Lung microvascular endothelial cell (primary cell): Measurements from ENCODE around the gene EVA1A. TPM values are rescaled to one million over a fixed set of nuclear protein-coding genes. Genes with fewer than 3 reads are reported as not detected.

ENCODE experiments used
- DNase-seq, 2 donors: peaks; one replicate each; pipeline versions ENCODE4 v3.0.0 to v3.0.0-alpha.2; 2010; ENCODE audit warnings: low read depth in 2 of 2
- total RNA-seq: library from RNA; depleted of rRNA; stranded (reverse); fragments of >200 nt; gene quantifications from 2 replicates; pipeline ENCODE4 v1.2.1, GENCODE V29; 2014

Gene EVA1A
- total RNA-seq, 1 donor from 2014 or later: 43.5 TPM

DNA sequence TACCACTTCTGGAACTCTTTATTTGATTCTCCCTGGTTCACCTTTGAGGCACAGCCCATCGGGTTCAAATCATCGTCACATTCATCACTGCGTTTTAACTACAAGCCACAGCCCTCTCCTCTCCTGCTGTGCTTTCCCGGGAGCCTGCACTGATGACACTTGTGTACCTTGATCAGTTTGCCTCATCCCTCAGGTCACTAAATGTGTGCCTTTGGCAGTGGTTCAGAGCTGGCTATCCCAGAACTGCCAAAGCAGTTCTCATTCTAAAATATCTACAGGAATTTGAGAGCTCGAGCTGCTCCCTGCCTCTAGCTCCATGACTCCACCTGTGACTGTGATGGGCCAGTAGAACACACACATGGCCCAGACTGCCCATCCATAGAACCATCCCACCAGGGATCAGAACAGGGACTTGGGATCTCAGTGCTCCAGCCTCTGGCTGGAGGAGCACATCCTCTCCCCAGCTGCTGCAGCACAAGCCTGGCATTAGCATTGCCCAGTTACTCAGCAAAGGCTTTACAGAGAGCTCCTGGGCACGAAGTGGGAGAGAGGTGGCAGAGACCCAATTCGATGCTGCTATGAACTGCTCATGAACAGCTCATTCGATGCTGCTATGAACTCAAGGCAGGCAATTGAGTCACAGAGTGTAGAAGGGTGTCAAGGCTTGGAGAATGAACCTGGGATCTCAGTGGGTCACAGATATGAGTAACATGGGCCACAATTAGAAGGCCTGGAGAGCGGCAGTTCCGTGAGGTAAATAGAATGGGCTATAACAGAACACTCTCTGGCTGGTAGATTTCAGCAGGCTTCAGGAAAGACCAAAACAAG, 41.9 kb downstream of the EVA1A start:
- no peak for DNase-seq

DNA sequence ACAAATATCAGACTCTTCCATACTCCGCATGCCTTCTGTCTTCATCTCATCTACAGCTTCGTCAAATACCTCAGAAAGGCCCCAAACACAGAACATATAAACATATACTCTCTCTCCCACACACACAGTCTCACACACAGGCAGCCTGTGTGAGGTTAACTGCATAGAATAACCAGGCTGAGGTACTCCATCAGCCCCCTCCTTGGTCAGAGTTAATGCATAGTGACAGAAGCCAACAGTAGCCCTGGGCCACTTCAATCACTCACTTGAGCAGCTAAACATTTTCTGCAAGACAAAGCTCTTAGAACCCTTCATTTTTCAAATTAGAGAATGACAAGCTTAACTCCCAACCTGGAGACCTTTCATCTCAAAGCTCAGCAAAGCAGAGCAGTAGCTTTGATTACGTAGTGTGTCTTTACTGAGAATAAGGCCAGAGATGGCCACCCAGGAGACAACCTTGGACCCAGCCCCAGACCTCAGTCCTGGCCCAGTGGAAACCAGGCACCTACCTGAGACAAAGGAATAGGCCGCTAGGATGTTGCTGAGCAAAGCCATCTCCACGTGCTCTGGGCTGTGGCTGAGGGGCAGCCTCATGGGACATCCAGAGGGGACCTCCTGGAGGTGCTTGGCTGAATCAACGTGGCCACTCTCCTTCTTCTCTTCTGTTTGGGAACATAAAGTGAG, 43.0 kb downstream of the EVA1A start:
- DNase-seq: no peak

GRCh38 chr2:75516378-75517360, 44.1 kb downstream of the EVA1A start:
- DNase-seq: peak; percentile 25 to 71

DNA sequence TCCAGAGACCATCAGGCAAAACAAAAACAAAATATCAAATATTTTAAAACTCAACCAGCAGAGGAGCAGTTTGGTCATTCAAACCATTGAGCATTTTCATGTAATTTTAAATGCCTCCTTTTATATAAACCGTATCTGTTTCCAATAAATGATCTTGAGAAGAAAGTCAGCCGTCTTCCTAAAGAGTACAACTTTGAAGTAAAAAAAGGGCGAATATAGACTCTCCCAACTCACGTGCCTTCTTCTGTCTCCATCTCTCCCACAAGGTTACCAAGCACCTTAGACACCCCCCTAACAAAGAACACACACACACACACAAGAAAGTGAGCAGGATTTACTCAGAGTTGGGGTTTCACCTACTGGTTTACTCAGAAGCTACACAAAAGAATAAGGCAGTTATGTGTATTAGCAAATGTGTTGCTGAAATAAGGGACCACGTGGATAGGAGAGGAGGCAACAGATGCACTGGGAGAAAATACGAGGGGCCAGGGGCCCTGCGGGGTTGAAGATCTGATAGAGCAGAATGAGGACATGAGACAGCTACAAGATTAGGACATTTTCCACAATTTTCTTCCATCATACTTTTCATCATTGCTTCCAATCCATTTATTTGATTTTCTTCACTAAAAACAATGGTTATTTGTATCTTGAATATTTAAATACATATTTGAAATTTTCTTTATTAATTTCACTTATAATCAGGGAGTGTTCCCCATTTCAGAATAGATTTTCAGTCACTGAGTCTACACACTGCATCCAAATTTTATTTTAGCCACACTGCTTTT, 45.0 kb downstream of the EVA1A start:
- DNase-seq: no peak

DNA sequence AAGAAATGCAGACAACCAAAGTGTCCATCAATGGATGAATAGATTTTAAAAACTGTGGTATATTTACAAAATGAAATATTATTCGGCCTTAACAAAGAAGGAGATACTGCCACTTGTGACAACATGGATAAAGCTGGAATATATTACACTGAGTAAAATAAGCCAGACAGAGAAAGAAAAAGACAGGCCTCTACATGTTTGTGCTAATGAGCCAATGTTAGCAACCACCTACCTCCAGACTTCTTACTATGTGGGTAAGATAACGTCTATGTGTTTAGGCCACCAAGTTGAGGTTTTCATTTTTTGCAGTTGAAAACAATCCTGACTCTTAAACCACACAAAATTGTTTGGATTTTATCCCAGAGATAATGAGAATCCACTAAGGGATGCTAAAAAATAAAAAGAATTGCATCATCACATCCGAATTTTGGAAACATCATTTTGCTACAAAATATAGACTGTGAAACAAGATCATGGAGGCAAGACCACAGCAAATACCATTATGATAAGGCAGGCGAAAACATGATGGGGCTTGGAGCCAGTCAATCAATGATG, 47.0 kb downstream of the EVA1A start:
- no peak for DNase-seq

DNA sequence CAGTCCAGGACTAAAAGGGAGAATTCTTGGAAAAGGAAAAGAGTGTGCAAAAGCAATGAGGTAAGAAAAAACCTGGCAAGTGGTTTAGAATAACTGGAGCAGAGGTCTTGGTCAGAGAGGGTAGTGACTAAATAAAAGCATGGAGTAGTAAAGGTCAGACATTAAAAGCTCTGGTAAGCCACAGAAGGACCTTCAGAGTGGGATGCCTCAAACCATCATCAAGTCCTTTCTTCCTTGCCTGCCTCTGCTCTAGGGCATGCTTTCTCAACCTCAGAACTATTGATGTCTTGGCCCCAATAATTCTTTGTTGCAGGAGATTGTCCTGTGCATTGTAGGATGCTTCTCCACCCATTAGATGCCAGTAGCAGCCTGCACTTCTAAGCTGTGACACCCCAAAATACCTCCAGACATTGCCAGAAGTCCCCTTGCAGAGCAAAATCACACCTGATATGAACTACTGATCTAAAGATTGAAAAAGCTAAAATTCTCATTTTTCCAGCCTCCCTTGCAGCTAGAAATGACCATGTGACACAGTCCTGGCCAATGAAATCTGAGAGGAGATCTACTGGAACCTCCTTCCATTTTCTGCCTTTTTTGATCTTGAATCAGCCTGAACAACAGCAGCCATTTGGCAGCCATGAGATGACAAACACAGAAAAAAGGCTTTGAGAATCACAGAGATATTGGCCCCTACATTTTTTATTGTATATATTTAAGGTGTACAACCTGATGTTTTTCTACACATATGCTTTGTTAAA, 48.1 kb downstream of the EVA1A start:
- DNase-seq: no peak

GRCh38 chr2:75506101-75506697, 54.5 kb downstream of the EVA1A start:
- DNase-seq: peak; percentile 35 to 78

GRCh38 chr2:75505012-75505411, 55.7 kb downstream of the EVA1A start:
- DNase-seq: no peak

GRCh38 chr2:75503048-75503607, 57.6 kb downstream of the EVA1A start:
- DNase-seq: peak; percentile 84 to 96

DNA sequence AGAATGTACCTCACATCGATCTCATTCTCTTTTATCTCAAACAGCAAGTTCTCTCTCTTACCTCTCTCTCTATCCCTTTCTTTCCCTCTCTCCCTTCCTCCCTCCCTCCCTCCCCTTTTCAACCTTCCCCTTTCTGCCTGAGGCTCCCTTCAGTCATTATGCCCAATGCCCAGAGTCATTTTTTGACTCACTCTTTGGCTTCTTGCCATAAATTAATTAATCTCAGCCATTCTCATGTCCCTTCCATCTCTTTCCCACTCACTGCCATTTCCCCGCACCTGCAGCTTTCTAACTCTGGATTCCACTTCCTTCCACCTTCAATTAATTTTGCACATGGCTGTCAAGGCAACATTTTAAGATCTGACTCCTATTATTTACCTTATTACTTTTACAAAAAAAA, 60.1 kb downstream of the EVA1A start:
- DNase-seq: peak in 1 of 2 donors; percentile 79

- DNase-seq: no peak
Measured at GRCh38 chr2:75499534-75499933, 61.2 kb downstream of the EVA1A start.

DNA sequence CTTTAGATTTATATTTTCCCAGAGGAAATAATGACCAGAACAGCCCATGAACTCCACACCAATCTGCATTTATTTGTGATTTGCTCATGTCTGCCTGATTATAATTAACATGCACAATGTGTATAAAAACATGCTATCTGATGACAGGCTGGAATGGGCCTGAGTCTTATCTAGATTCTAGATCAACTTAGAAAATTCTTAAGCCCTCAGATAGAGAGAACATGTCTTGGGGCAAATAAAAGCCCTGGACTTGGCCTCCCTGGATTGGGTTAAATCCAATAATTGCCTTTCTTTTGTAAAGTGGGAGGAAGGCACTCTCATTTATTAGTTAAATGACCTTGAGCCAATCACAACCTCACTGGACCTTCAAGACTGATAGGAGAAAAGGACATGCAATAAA, 61.8 kb downstream of the EVA1A start:
- DNase-seq: no peak

- DNase-seq: no peak
Measured at GRCh38 chr2:75497256-75497655, 63.5 kb downstream of the EVA1A start.

GRCh38 chr2:75495862-75496261, 64.9 kb downstream of the EVA1A start:
- no peak for DNase-seq

GRCh38 chr2:75494137-75494769, 66.5 kb downstream of the EVA1A start:
- no peak for DNase-seq

- DNase-seq: no peak
Measured at GRCh38 chr2:75493230-75493629, 67.5 kb downstream of the EVA1A start.

- no peak for DNase-seq
Measured at GRCh38 chr2:75491129-75491753, 69.5 kb downstream of the EVA1A start.

DNA sequence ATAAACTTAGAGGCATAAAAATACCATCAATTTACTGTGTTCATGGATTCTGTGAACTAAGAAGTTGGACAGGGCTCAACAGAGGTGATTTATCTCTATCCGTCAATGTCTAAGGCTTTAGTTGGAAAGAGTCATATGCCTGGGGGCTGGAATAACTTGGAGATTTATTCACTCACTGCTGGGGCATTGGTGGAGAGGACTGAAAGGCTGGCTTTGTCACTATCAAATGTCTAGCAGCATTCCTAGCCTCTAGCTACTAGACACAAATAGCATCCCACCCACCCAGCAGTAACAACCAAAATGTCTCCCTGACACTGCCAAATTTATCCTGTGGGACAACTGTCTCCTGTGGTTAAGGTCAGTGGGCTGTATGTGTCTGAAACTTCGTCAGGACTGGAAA, 71.0 kb downstream of the EVA1A start:
- no peak for DNase-seq
